Loucy (cell line): ENCODE measurements around the gene KLF6.

Experiments
- H2AFZ ChIP-seq: fragments of 200-600 bp; sonication (generic); 2 replicates; pipeline ENCODE4 v1.6.0; 2016; ENCODE audit warnings: antibody characterized with exemption, mild to moderate bottlenecking, low read length, moderate library complexity
- H3F3A ChIP-seq: fragments of 200-600 bp; 2 replicates; pipeline ENCODE4 v1.6.0; 2016; ENCODE audit warnings: antibody characterized with exemption, low read depth, mild to moderate bottlenecking
- H3K27me3 ChIP-seq: fragments of 200-600 bp; sonication (generic); 2 replicates; pipeline ENCODE4 v1.6.1; 2014; ENCODE audit warnings: low read length, mild to moderate bottlenecking; ENCODE audit not compliant: insufficient read depth, poor library complexity, severe bottlenecking
- H3K36me3 ChIP-seq: fragments of 200-600 bp; sonication (generic); 2 replicates; pipeline ENCODE4 v1.6.1; 2016; ENCODE audit warnings: low read length; ENCODE audit not compliant: insufficient read depth
- H3K4me1 ChIP-seq: fragments of 200-600 bp; sonication (generic); 2 replicates; pipeline ENCODE4 v1.5.1; 2014; ENCODE audit warnings: low read length, mild to moderate bottlenecking; ENCODE audit not compliant: insufficient read depth, poor library complexity, severe bottlenecking
- H3K4me2 ChIP-seq: fragments of 200-600 bp; sonication (generic); 2 replicates; pipeline ENCODE4 v1.6.0; 2014; ENCODE audit warnings: antibody characterized with exemption, low read length, low read depth, mild to moderate bottlenecking; ENCODE audit not compliant: poor library complexity, severe bottlenecking
- H3K4me3 ChIP-seq: fragments of 200-600 bp; sonication (generic); 2 replicates; pipeline ENCODE4 v1.5.1; 2014; ENCODE audit warnings: low read length, mild to moderate bottlenecking, mixed read lengths; ENCODE audit not compliant: poor library complexity, severe bottlenecking
- H3K79me2 ChIP-seq: fragments of 200-600 bp; sonication (generic); 2 replicates; pipeline ENCODE4 v1.6.1; 2014; ENCODE audit warnings: low read length; ENCODE audit not compliant: insufficient read depth
- H3K9ac ChIP-seq: fragments of 200-600 bp; sonication (generic); 2 replicates; pipeline ENCODE4 v1.6.0; 2014; ENCODE audit warnings: mild to moderate bottlenecking, low read depth, low read length, moderate library complexity; ENCODE audit not compliant: poor library complexity, severe bottlenecking
- H3K9me2 ChIP-seq: fragments of 200-600 bp; sonication (generic); replicated peaks from 2 replicates; pipeline ENCODE4 v1.6.1; 2016; ENCODE audit warnings: low read depth, low read length, mixed read lengths
- H3K9me3 ChIP-seq: fragments of 200-600 bp; sonication (generic); 2 replicates; pipeline ENCODE4 v1.6.1; 2014; ENCODE audit warnings: mild to moderate bottlenecking, antibody characterized with exemption, low read length, low read depth; ENCODE audit not compliant: insufficient read depth
- H4K20me1 ChIP-seq: fragments of 200-600 bp; sonication (generic); 2 replicates; pipeline ENCODE4 v1.6.0; 2014; ENCODE audit warnings: antibody characterized with exemption, low read length, mild to moderate bottlenecking; ENCODE audit not compliant: insufficient read depth, poor library complexity, severe bottlenecking
- EZH2phosphoT487 ChIP-seq: fragments of 200-600 bp; IDR thresholded peaks from 2 replicates; pipeline ENCODE4 v1.6.1; 2018; ENCODE audit warnings: antibody characterized with exemption, mild to moderate bottlenecking, moderate library complexity, borderline replicate concordance
- TF ChIP-seq, protein P1 (sequence below): fragments of 200-600 bp; sonication (generic); conservative IDR thresholded peaks from 2 replicates; pipeline ENCODE4 v1.5.1; 2014; ENCODE audit warnings: mild to moderate bottlenecking, antibody characterized with exemption, low read length

Gene KLF6

DNA sequence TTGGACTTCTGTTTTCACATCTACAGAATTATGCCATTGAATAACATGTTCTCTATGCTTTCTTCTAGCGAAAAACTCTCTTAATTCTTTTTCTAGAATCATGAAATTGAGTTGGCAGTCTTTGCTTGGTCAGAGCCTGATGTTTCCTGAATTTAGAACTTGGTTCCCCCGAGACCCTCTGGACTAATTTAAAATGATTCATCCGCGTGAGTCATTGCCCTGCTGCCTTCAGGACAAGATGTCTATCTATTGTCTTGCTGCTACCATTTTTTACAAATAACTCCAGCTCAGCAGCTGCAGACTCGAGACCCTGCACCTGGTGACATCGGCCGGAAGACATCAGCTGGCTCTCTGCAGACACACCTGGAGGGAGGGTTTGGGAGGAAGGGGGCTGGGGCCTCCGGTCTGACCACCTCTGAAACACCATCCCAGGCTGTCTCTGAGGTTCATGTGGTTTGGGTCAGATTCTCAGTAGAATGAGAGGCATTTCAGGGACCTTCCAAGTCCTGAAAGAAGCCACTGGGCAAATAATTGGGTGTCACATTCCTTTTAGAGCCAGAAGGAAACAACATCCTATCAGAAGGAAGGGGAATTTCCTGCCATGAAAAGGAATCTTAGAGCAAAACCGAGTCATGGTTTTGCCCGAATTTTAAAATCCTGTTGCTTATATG lies 20.9 kb upstream of the KLF6 start:
- Histone ChIP-seq H3K36me3 (no peaks in the 10 kb centered on the region), H3K79me2 (no peaks in the 10 kb centered on the region), H3K4me3 (no peak overlapping the region), H3K4me2 (peak overlapping the region; percentile 55), H3K4me1 (peaks cover 31% of the 10 kb centered on the region), H3F3A (no peaks in the 10 kb centered on the region), H2AFZ (0 out of 2 replicates have a peak overlapping the region, but pooled peaks have one; percentile 56), H3K9me3 (no peaks in the 10 kb centered on the region), H4K20me1 (no peaks in the 10 kb centered on the region), H3K9ac (peak overlapping the region; percentile 35), H3K9me2 (no peaks in the 10 kb centered on the region), H3K27me3 (no peaks in the 10 kb centered on the region)
- TF ChIP-seq, protein P1, sequence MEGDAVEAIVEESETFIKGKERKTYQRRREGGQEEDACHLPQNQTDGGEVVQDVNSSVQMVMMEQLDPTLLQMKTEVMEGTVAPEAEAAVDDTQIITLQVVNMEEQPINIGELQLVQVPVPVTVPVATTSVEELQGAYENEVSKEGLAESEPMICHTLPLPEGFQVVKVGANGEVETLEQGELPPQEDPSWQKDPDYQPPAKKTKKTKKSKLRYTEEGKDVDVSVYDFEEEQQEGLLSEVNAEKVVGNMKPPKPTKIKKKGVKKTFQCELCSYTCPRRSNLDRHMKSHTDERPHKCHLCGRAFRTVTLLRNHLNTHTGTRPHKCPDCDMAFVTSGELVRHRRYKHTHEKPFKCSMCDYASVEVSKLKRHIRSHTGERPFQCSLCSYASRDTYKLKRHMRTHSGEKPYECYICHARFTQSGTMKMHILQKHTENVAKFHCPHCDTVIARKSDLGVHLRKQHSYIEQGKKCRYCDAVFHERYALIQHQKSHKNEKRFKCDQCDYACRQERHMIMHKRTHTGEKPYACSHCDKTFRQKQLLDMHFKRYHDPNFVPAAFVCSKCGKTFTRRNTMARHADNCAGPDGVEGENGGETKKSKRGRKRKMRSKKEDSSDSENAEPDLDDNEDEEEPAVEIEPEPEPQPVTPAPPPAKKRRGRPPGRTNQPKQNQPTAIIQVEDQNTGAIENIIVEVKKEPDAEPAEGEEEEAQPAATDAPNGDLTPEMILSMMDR = no peak
- no peak for TF ChIP-seq EZH2phosphoT487

DNA sequence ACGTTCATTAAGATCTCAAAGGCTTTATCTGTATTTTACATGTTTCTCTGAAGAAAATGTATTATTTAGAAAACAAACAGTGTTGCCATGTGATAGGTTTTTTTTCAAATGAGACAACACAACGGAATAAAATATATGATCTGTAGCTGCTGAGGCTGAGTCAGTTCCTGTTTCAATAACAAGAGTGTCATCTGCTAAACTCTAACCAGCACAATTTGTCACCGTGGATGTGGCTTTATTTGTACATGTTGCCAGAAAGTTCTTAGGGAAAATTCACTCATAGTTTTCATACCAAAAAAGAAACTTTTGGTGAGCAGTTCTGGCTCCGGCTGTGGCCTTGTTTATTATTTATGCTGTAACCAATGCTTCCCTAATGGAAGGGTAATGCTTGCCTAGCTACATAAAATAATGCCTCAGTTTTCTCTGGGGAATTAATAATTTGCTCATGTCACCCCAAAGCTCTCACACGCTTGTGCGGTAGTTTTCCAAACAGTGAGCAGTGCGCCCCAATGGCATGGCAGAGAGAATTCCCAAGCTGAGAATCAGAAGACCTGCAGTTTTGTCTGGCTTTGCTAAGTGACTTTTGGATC lies 20.3 kb upstream of the KLF6 start:
- peak overlapping the region; percentile 55 for H3K4me2 ChIP-seq
- H3F3A ChIP-seq = no peaks in the 10 kb centered on the region
- H3K79me2 ChIP-seq = no peaks in the 10 kb centered on the region
- H3K4me3 ChIP-seq = no peak overlapping the region
- H2AFZ ChIP-seq = peak overlapping the region; percentile 56; the same call in 1 of the 2 replicates
- no peaks in the 10 kb centered on the region for H3K9me3 ChIP-seq
- H4K20me1 ChIP-seq = no peaks in the 10 kb centered on the region
- TF ChIP-seq, protein P1 = no peak
- no peak for TF ChIP-seq EZH2phosphoT487
- no peaks in the 10 kb centered on the region for H3K36me3 ChIP-seq
- no peaks in the 10 kb centered on the region for H3K27me3 ChIP-seq
- peak overlapping the region; percentile 35 for H3K9ac ChIP-seq
- H3K4me1 ChIP-seq = peaks cover 25% of the 10 kb centered on the region
- H3K9me2 ChIP-seq = no peaks in the 10 kb centered on the region

DNA sequence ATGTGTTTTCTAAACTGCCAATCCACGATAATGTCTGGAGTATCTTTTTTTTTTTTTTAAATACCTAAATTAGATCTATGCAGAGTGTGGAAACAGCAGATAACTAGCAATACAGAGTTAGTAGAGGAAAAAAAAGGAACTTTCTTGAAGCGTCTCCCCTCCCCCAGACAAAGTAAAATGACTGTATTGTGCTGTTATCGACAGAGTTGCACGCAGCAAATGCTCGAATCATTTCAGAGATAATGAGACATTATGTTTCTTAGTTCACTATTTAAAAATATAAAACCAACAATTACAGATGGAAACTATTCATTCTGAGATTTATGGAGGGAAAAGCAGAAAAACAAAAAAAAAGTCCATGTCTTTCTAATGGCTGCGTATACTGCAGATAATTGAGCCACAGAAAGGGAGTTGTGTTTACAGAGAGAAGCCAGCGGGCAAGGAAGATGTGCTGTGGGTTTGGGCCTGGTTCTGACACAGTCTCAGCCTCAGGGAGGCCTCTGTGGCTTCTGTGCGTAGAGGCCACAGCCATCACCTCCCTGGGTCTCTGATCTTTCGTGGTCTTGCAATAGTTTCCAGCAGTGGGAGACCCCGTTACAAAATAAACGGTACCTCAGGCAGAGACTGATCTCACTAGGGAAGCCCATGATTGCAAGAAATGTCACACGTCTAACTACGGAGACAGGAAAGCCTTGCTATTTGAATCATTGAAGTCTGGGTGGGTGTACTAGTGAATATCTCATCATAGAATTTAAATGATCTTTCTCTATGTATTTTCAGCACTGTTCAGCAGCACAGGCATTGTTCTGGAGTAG lies 19.1 kb upstream of the KLF6 start:
- Histone ChIP-seq H3K9ac (no peak overlapping the region), H2AFZ (no peak overlapping the region), H4K20me1 (no peaks in the 10 kb centered on the region)

More for the DNA sequence above, 19.1 kb upstream of the KLF6 start:
- H3K9me2 ChIP-seq = no peaks in the 10 kb centered on the region
- H3K79me2 ChIP-seq = no peaks in the 10 kb centered on the region
- no peaks in the 10 kb centered on the region for H3K27me3 ChIP-seq
- peaks cover 25% of the 10 kb centered on the region for H3K4me1 ChIP-seq
- no peak overlapping the region for H3K4me2 ChIP-seq
- TF ChIP-seq, protein P1 = no peak
- TF ChIP-seq EZH2phosphoT487 = no peak
- H3F3A ChIP-seq = no peaks in the 10 kb centered on the region
- H3K36me3 ChIP-seq = no peaks in the 10 kb centered on the region
- H3K4me3 ChIP-seq = no peak overlapping the region
- H3K9me3 ChIP-seq = no peaks in the 10 kb centered on the region
